HCEC 1CT (cell line): Measurements from ENCODE around the gene SUDS3.
"Not testable (repeated sequence)": the region's sequence is repeated elsewhere in the genome, so short reads cannot be mapped to it uniquely, and the experiment has no call there.

Source experiments
- DNase-seq: peaks from one replicate; pipeline ENCODE4 v3.0.0-alpha.2; 2017

Gene SUDS3, protein sequence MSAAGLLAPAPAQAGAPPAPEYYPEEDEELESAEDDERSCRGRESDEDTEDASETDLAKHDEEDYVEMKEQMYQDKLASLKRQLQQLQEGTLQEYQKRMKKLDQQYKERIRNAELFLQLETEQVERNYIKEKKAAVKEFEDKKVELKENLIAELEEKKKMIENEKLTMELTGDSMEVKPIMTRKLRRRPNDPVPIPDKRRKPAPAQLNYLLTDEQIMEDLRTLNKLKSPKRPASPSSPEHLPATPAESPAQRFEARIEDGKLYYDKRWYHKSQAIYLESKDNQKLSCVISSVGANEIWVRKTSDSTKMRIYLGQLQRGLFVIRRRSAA

DNA sequence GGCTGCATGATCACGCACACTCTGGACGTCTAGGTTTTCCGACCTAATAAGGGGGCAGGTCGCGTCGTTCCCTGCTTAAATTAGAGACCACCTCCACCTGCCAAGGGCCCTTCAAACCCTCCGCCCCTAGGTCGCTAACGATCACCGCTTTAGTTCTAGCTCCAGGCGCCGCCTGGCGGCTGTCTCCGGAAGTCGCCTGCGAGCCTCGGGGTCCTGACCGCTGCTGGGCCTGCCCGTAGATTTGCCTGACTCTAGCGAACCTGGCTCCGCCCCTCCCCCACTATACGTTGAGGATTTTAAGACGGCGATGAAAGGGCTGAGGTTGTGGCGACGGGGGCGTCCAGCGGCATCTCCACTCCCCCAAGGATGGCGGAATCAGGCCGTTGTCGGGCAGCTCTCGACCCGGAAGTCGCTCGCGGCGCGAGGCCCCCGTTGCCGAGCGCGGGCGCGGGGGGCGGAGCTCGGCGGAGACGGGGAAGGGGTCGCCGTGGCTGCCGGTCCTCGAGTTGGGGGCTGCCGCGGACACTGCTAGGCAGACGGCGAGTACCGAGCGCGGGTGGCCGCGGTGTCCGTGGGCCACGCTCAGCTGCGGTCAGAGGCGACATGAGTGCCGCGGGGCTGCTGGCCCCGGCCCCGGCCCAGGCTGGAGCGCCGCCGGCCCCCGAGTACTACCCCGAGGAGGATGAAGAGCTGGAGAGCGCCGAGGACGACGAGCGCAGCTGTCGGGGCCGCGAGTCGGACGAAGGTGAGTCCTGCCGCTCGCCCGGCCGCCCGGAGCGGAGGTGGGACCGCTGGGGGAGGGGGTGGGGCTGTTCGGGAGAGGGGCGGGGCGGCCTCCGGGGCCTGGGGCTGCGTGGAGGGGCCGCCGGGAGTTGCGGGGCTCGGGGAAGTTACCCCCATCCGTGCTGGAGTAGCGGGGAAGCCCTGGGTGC lies at the start of gene SUDS3:
SUDS3 (plus strand) TSS at position 467 of the 932 bp plus-strand sequence; CDS start at position 604, 137 bp downstream.
- DNase-seq, result peak; percentile 62

GRCh38 chr12:118326991-118327390 lies 49.4 kb upstream of the SUDS3 start:
- peak; percentile 12 for DNase-seq

GRCh38 chr12:118327391-118327790 lies 49.0 kb upstream of the SUDS3 start:
- DNase-seq, result no peak

- DNase-seq, result no peak
Measured at GRCh38 chr12:118328486-118329330, 47.6 kb upstream of the SUDS3 start.

- peak; percentile 68 for DNase-seq
Measured at GRCh38 chr12:118330421-118331018, 45.8 kb upstream of the SUDS3 start.

DNA sequence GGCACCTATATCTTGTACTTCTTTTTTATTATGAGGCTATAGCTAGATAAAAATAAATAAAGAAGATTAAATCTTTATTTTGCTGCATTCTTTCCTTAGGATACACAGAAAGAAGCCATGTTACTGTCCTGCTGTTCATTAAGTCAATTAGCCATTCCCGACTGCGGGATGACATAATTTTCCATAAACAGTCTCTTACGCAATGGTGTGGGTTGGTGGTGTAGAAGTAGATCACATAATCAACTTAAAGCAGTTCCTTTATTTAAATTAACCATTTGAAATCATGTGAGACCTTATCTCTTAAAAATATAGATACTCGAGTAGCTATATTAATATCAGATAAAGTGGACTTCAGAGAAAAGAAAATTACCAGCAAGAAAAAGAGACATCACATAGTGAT lies 43.8 kb upstream of the SUDS3 start:
- DNase-seq, result no peak

- DNase-seq, result peak; percentile 52
Measured at GRCh38 chr12:118334241-118334640, 42.1 kb upstream of the SUDS3 start.

DNA sequence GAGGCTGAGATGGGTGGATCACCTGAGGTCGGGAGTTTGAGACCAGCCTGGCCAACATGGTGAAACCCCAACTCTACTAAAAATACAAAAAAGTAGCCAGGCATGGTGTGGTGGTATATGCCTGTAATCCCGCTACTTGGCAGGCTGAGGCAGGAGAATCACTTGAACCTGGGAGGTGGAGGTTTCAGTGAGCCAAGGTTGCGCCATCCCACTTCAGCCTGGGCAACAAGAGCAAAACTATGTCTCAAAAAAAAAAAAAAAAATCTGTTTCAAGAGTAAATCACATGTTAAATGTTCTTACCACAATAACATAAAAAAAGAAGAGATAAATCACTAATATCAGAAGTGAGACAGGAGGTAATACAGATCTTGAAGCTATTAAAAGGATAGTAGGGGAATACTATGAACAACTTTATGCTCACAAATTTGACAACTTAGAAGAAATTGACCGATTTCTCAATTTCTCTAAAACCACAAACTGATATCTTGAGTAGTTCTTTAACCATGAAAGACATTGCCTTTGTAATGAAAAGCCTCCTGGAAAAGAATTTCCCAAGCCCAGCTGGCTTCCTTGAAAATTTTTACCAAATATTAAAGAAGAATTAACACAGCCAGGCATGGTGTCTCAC lies 41.3 kb upstream of the SUDS3 start:
- no peak for DNase-seq

DNA sequence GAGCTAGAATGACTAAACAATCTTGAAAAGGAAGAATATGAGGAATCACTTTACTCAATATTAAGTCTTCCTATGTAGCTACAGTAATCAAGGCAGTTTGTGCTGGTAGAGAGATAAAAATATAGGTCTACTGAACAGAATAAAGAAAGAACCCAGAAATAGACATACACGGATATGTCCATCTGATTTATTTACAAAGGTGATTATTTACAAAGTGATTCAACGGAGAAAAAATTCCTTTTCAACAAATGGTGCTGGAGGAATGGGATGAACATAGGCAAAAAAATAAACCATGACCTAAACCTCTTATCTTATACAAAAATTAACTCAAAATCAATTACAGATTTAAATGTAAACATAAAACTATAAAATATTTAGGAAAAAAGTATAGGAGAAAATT lies 40.2 kb upstream of the SUDS3 start:
- peak; percentile 15 for DNase-seq

DNA sequence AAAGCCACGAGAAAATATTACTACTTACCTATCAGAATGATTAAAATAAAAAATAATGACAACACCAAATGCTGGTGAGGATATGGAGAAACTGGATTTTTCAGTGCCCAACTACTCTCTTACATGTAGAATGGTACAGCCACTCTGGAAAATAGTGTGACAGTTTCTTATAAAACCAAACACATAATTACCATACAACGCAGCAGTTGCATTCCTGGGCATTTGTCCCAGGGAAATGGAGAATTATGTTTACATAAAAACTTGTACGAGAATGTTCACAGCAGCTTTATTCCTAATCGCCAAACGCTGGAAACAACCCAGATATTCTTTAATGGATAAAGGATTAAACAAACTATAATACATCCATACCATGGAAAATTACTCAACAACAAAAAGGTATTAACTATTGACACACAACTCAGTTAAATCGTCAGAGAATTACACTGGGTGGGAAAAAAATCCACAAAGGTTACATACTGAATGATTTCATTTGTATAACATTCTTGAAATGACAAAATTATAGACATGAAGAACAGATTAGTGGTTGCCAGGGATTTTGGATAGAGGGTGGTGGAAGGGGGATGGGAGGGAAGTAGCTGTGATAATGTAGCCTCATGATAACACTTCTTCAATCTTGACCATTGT lies 39.0 kb upstream of the SUDS3 start:
- DNase-seq, result peak; percentile 76

DNA sequence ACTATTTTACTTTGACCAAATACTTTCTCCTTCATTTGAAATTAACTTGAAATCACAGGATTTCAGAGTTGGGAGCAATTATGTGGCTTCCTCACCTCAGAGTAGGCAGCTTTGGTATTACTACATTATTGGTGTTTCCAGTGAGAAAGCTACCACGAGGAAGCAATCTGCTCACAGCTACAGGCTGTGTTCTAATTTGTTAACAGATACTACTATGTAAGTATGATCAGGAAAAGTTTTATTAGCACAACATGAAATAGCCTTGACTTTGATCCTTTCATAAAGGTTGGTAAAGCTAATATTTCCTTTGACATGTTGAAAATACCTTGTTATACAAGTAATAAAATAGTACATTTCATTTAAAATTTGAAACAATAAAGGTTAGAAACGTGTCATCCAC lies 34.3 kb upstream of the SUDS3 start:
- no peak for DNase-seq

- DNase-seq, result no peak
Measured at GRCh38 chr12:118344829-118345228, 31.5 kb upstream of the SUDS3 start.

DNA sequence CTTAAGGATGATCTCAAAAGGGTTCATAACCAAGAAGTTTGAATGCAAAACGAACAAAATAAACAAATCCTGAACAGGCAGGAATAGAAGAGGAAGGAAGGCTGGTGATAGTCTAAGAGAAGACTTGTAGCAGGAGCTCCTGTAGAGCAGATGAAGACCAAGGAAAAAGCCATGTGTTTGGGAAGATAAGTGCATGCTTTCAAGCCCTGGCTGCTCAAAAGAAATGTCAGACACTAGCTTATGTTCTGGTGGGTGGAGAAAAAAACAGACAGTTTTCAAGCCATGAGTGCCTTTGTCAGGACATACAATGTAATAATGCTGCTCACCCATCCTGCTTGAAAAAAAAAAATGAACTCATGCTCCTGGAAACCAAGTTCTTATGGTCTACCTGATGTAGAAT lies 31.0 kb upstream of the SUDS3 start:
- no peak for DNase-seq

GRCh38 chr12:118346895-118347294 lies 29.5 kb upstream of the SUDS3 start:
- no peak for DNase-seq

GRCh38 chr12:118347916-118348315 lies 28.4 kb upstream of the SUDS3 start:
- DNase-seq, result no peak

GRCh38 chr12:118350908-118351559 lies 25.3 kb upstream of the SUDS3 start:
- DNase-seq, result no peak

DNA sequence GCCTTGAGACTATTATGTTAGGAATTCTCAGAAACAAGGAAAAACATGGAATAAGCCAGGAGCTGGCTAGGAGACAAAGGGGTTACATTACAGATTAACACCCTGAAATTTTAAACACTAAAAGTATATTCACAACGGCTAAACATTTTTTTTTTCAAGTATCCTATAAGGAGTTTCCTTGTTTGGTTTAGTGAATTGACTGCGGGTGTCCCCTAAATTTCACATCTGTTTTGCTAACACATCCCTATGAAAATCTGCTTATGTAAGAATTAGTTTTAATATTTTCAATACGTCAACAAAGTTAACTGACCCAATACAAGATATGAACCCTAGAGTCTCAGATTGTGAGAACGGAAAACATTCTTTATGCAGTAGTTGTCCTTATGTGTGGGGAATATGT lies 22.6 kb upstream of the SUDS3 start:
- DNase-seq, result no peak

GRCh38 chr12:118354503-118354902 lies 21.9 kb upstream of the SUDS3 start:
- not testable (repeated sequence) for DNase-seq

DNA sequence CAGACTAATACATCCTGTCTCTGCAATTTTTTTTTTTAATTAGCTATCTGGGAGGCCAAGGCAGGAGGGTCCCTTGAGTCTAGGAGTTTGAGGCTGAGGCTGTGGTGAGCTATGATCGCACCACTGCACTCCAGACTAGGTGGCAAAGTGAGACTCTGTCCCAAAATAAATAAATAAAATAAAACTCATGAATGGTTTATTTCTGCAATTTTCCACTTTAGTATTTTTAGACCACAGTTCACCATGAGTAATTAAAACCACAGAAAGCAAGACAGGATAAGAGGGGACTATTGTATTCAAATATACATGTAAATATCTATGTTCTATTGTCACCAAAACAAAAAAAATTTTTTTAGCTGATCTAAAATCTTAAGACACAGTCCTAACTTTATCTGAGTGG lies 21.5 kb upstream of the SUDS3 start:
- DNase-seq, result no peak

- no peak for DNase-seq
Measured at GRCh38 chr12:118355843-118356242, 20.5 kb upstream of the SUDS3 start.

GRCh38 chr12:118356809-118357256 lies 19.5 kb upstream of the SUDS3 start:
- peak; percentile 97 for DNase-seq
